Liver (tissue), 9 donors: Measurements from ENCODE around the gene GABRR3. TPM values are rescaled to one million over a fixed set of nuclear protein-coding genes. Genes with fewer than 3 reads are reported as not detected.

Experiments used
- DNase-seq: peaks from one replicate; pipeline ENCODE4 v3.0.0-alpha.2; 2017; ENCODE audit warnings: low spot score
- H3K27ac ChIP-seq, 2 donors: one replicate each; pipeline ENCODE4 v1.7.0; 2013; ENCODE audit warnings: inconsistent platforms in 2 of 2, low read length in 2 of 2, control low read depth in 1 of 2, low read depth in 1 of 2, mild to moderate bottlenecking in 1 of 2
- H3K27me3 ChIP-seq, 4 donors: one replicate each; pipeline versions ENCODE4 v1.6.1 to v1.7.0; 2013; ENCODE audit warnings: low read length in 3 of 4, inconsistent platforms in 1 of 4, mild to moderate bottlenecking in 1 of 4, moderate library complexity in 1 of 4; ENCODE audit not compliant: control insufficient read depth in 4 of 4, insufficient read depth in 4 of 4
- H3K36me3 ChIP-seq, 4 donors: one replicate each; pipeline versions ENCODE4 v1.6.1 to v1.7.0; 2013; ENCODE audit warnings: low read length in 3 of 4, mild to moderate bottlenecking in 3 of 4, low read depth in 1 of 4, moderate library complexity in 1 of 4; ENCODE audit not compliant: control insufficient read depth in 4 of 4, insufficient read depth in 3 of 4
- H3K4me1 ChIP-seq, 4 donors: one replicate each; pipeline versions ENCODE4 v1.6.1 to v1.7.0; 2013; ENCODE audit warnings: low read length in 3 of 4, mild to moderate bottlenecking in 3 of 4, moderate library complexity in 1 of 4; ENCODE audit not compliant: control insufficient read depth in 4 of 4, insufficient read depth in 4 of 4
- H3K4me3 ChIP-seq, 3 donors: one replicate each; pipeline versions ENCODE4 v1.6.1 to v1.7.0; 2013; ENCODE audit warnings: low read length in 3 of 3, control low read depth in 1 of 3, low read depth in 1 of 3, mild to moderate bottlenecking in 1 of 3
- H3K9ac ChIP-seq, 2 donors: one replicate each; pipeline ENCODE4 v1.7.0; 2013; ENCODE audit warnings: low read length in 2 of 2, mild to moderate bottlenecking in 2 of 2, moderate library complexity in 2 of 2, control low read depth in 1 of 2, low read depth in 1 of 2
- H3K9me3 ChIP-seq, 4 donors: one replicate each; pipeline versions ENCODE4 v1.6.1 to v1.7.0; 2013; ENCODE audit warnings: low read length in 3 of 4; ENCODE audit not compliant: control insufficient read depth in 4 of 4
- EGR1 ChIP-seq, 2 donors: IDR thresholded peaks; 2 replicates each; pipeline ENCODE4 v1.6.1; 2016 to 2018; ENCODE audit warnings: antibody characterized with exemption in 2 of 2, low read depth in 2 of 2
- FOXA1 ChIP-seq: IDR thresholded peaks from 2 replicates; pipeline ENCODE4 v1.6.1; 2016; ENCODE audit warnings: antibody characterized with exemption
- FOXA2 ChIP-seq: IDR thresholded peaks from 2 replicates; pipeline ENCODE4 v1.6.1; 2016; ENCODE audit warnings: antibody characterized with exemption
- HNF4A ChIP-seq, 2 donors: conservative IDR thresholded peaks; 2 replicates each; pipeline ENCODE4 v1.6.1; 2016; ENCODE audit warnings: antibody characterized with exemption in 2 of 2, mild to moderate bottlenecking in 2 of 2
- HNF4G ChIP-seq: IDR thresholded peaks from 2 replicates; pipeline ENCODE4 v1.6.1; 2016; ENCODE audit warnings: antibody characterized with exemption
- JUND ChIP-seq, 2 donors: IDR thresholded peaks; 2 replicates each; pipeline ENCODE4 v1.6.1; 2016; ENCODE audit warnings: antibody characterized with exemption in 2 of 2
- NR2F2 ChIP-seq: IDR thresholded peaks from 2 replicates; pipeline ENCODE4 v1.6.1; 2016; ENCODE audit warnings: antibody characterized with exemption
- RAD21 ChIP-seq, 2 donors: IDR thresholded peaks; 2 replicates each; pipeline ENCODE4 v1.6.1; 2016; ENCODE audit warnings: antibody characterized with exemption in 2 of 2, mild to moderate bottlenecking in 2 of 2
- RXRA ChIP-seq, 2 donors: IDR thresholded peaks; 2 replicates each; pipeline ENCODE4 v1.6.1; 2017 to 2018; ENCODE audit warnings: antibody characterized with exemption in 2 of 2, mild to moderate bottlenecking in 1 of 2
- SP1 ChIP-seq: IDR thresholded peaks from 2 replicates; pipeline ENCODE4 v1.6.1; 2018; ENCODE audit warnings: antibody characterized with exemption, mild to moderate bottlenecking
- TAF1 ChIP-seq: conservative IDR thresholded peaks from 2 replicates; pipeline ENCODE4 v1.6.1; 2016; ENCODE audit warnings: antibody characterized with exemption, mild to moderate bottlenecking
- YY1 ChIP-seq: IDR thresholded peaks from 2 replicates; pipeline ENCODE4 v1.6.1; 2016; ENCODE audit warnings: antibody characterized with exemption, mild to moderate bottlenecking
- ZBTB33 ChIP-seq: IDR thresholded peaks from 2 replicates; pipeline ENCODE4 v1.6.1; 2016; ENCODE audit warnings: antibody characterized with exemption
- WGBS: extraction: QIAGEN DNeasy Blood & Tissue Kit; methylation state at CpG from one replicate; pipeline ENCODE4 v1.1.7; 2013; 5-methylcytosine and 5-hydroxymethylcytosine counted together
- polyA plus RNA-seq, 2 donors: library from polyadenylated mRNA; stranded (reverse) in 1 of 2; unstranded in 1 of 2; fragments of 200-250 nt in 1 of 2; fragments of >200 nt in 1 of 2; fragmentation: Nextera tagmentation in 1 of 2; extraction: Ambion mirVana in 1 of 2; gene quantifications; one replicate each; pipeline versions ENCODE4 v1.2.1 to v1.2.3, GENCODE V29; 2013 to 2015
- total RNA-seq, 2 donors: library from RNA; depleted of rRNA; stranded (reverse); fragments of >200 nt; gene quantifications; one replicate each; pipeline ENCODE4 v1.2.3, GENCODE V29; 2014
- TF ChIP-seq, protein P1 (sequence below): fragments of 150-350 bp; IDR thresholded peaks from 2 replicates; pipeline ENCODE4 v1.5.1; 2017; ENCODE audit warnings: improper control_type of control experiment, low read depth, low read length; ENCODE audit not compliant: missing input control
- TF ChIP-seq, protein P2 (sequence below): IDR thresholded peaks from 2 replicates; pipeline ENCODE4 v1.6.1; 2016; ENCODE audit warnings: antibody characterized with exemption
- TF ChIP-seq, protein P3 (sequence below): IDR thresholded peaks from 2 replicates; pipeline ENCODE4 v1.6.1; 2016; ENCODE audit warnings: antibody characterized with exemption
- TF ChIP-seq, protein P4 (sequence below): IDR thresholded peaks from 2 replicates; pipeline ENCODE4 v1.6.1; 2016; ENCODE audit warnings: antibody characterized with exemption, mild to moderate bottlenecking
- donor health status: healthy.
- donor health status: healthy.
- donor health status: healthy.
- donor health status: healthy.
- donor health status: healthy.

Gene GABRR3
- total and polyA plus RNA-seq, 4 donors, result not detected

- Histone ChIP-seq H3K4me3 (no peak overlapping the region), H3K9ac (no peak overlapping the region), H3K36me3 (no peaks in the 10 kb centered on the region), H3K4me1 (no peaks in the 10 kb centered on the region), H3K27ac (no peak overlapping the region), H3K9me3 (no peaks in the 10 kb centered on the region), H3K27me3 (no peaks in the 10 kb centered on the region)
- WGBS, result 29% methylated on average over 13 of the region's 13 CpGs
- peak; percentile 94 for DNase-seq
- TF ChIP-seq, protein P1, sequence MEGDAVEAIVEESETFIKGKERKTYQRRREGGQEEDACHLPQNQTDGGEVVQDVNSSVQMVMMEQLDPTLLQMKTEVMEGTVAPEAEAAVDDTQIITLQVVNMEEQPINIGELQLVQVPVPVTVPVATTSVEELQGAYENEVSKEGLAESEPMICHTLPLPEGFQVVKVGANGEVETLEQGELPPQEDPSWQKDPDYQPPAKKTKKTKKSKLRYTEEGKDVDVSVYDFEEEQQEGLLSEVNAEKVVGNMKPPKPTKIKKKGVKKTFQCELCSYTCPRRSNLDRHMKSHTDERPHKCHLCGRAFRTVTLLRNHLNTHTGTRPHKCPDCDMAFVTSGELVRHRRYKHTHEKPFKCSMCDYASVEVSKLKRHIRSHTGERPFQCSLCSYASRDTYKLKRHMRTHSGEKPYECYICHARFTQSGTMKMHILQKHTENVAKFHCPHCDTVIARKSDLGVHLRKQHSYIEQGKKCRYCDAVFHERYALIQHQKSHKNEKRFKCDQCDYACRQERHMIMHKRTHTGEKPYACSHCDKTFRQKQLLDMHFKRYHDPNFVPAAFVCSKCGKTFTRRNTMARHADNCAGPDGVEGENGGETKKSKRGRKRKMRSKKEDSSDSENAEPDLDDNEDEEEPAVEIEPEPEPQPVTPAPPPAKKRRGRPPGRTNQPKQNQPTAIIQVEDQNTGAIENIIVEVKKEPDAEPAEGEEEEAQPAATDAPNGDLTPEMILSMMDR, result peak; percentile 95
- TF ChIP-seq, protein P2, sequence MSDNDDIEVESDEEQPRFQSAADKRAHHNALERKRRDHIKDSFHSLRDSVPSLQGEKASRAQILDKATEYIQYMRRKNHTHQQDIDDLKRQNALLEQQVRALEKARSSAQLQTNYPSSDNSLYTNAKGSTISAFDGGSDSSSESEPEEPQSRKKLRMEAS, result no peak
- TF ChIP-seq RAD21 (IDR thresholded peaks at IDR 0.05), result peak; percentile 99
Measured at GRCh38 chr3:98022978-98023820, 11.9 kb downstream of the GABRR3 start.

DNA sequence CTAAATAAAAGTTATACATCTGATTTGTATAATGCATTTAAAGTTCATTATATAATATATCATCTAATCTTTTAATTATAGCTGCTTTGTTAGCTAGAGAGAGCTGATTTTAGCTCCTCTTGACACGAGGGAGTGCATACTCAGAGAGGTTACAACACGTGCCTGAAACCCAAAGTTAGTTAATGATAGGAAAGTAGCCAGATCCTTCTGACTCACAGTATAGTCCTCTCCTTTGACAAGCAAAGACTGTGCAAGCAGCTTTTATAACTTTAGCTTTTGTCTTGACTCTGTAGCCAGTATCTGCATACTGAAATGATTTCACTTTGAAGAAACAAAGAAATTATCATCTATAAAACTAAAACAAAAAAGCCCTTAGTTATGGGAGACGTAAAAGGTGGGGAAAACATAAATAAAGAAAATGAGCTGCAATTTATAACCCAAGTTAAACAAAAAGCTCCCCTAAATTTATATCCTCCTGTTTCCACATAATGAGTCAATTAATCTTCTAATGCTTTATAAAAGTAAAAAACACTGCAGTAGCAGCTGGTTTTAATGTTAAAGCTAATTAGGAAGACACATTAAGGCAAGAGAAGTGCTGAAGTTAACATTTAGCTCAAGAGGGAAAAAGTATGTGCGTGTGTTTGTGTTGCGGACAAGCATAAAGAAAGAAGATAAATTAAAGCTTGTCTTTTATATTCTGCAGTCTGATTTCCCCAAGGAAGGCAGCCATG, 13.1 kb downstream of the GABRR3 start:
- no peak overlapping the region for H3K27ac ChIP-seq
- H3K27me3 ChIP-seq, result no peaks in the 10 kb centered on the region
- WGBS, result 67% methylated on average over 5 of the region's 5 CpGs
- H3K4me1 ChIP-seq, result no peaks in the 10 kb centered on the region
- H3K36me3 ChIP-seq, result no peaks in the 10 kb centered on the region
- DNase-seq, result no peak
- no peaks in the 10 kb centered on the region for H3K9me3 ChIP-seq
- TF ChIP-seq TAF1 (no peak), RAD21 (IDR thresholded peaks at IDR 0.05) (no peak), JUND (IDR thresholded peaks at IDR 0.05) (no peak), YY1 (no peak), HNF4G (no peak), NR2F2 (no peak), EGR1 (IDR thresholded peaks at IDR 0.05; ENCODE audit: low read depth in 2 of 2) (no peak), FOXA1 (no peak), RXRA (IDR thresholded peaks at IDR 0.05) (no peak), FOXA2 (no peak), ZBTB33 (no peak), HNF4A (conservative IDR thresholded peaks at IDR 0.05) (no peak), SP1 (no peak)
- TF ChIP-seq, protein P3, sequence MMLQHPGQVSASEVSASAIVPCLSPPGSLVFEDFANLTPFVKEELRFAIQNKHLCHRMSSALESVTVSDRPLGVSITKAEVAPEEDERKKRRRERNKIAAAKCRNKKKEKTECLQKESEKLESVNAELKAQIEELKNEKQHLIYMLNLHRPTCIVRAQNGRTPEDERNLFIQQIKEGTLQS, result no peak
- TF ChIP-seq, protein P1, result no peak
- TF ChIP-seq, protein P2, result no peak
- TF ChIP-seq, protein P4, sequence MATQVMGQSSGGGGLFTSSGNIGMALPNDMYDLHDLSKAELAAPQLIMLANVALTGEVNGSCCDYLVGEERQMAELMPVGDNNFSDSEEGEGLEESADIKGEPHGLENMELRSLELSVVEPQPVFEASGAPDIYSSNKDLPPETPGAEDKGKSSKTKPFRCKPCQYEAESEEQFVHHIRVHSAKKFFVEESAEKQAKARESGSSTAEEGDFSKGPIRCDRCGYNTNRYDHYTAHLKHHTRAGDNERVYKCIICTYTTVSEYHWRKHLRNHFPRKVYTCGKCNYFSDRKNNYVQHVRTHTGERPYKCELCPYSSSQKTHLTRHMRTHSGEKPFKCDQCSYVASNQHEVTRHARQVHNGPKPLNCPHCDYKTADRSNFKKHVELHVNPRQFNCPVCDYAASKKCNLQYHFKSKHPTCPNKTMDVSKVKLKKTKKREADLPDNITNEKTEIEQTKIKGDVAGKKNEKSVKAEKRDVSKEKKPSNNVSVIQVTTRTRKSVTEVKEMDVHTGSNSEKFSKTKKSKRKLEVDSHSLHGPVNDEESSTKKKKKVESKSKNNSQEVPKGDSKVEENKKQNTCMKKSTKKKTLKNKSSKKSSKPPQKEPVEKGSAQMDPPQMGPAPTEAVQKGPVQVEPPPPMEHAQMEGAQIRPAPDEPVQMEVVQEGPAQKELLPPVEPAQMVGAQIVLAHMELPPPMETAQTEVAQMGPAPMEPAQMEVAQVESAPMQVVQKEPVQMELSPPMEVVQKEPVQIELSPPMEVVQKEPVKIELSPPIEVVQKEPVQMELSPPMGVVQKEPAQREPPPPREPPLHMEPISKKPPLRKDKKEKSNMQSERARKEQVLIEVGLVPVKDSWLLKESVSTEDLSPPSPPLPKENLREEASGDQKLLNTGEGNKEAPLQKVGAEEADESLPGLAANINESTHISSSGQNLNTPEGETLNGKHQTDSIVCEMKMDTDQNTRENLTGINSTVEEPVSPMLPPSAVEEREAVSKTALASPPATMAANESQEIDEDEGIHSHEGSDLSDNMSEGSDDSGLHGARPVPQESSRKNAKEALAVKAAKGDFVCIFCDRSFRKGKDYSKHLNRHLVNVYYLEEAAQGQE, result no peak
- no peak overlapping the region for H3K9ac ChIP-seq
- H3K4me3 ChIP-seq, result no peak overlapping the region
